ENCODE data around the gene GFI1.

GRCh38 chr1:92487078-92487605 lies 417 bp upstream of the GFI1 start:
- no peak for TF ChIP-seq EZH2phosphoT487 (IDR thresholded peaks at IDR 0.05; ENCODE audit: insufficient read depth, low read depth)
- TF ChIP-seq EZH2 (IDR thresholded peaks at IDR 0.05; ENCODE audit: insufficient read depth, poor library complexity, severe bottlenecking), result no peak

Measured in GM23248 (cell line).